ENCODE results near the gene ZBED3. TPM values are rescaled to one million over a fixed set of nuclear protein-coding genes. Genes with fewer than 3 reads are reported as not detected.
A peak's percentile ranks its signal among the peaks of the same experiment; 100 is the strongest.
"Not testable (repeated sequence)": the region's sequence is repeated elsewhere in the genome, so short reads cannot be mapped to it uniquely, and the experiment has no call there.

The ZBED3 gene
- total RNA-seq, 1 donor from 2014 or later: 5.1 TPM

DNA sequence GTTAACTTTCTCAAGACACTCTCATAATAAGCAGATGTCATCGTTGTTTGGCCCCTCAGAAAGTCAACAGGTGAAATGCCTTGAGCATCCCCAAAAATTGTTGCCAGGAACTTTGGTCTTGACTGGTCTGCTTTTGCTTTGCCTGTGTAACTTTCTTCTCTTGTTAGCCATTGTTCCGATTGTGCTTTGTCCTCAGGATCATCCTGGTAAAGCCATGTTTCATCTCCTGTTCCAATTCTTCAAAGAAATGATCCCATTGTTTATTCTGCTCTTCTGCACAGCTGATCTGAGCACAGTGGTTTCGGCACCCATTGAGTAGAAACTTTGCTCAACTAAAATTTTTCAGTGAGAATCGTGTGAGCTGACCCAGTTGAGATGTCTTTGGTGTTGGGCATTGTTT lies 8.1 kb upstream of the ZBED3 start:
- TF ChIP-seq, protein P1, sequence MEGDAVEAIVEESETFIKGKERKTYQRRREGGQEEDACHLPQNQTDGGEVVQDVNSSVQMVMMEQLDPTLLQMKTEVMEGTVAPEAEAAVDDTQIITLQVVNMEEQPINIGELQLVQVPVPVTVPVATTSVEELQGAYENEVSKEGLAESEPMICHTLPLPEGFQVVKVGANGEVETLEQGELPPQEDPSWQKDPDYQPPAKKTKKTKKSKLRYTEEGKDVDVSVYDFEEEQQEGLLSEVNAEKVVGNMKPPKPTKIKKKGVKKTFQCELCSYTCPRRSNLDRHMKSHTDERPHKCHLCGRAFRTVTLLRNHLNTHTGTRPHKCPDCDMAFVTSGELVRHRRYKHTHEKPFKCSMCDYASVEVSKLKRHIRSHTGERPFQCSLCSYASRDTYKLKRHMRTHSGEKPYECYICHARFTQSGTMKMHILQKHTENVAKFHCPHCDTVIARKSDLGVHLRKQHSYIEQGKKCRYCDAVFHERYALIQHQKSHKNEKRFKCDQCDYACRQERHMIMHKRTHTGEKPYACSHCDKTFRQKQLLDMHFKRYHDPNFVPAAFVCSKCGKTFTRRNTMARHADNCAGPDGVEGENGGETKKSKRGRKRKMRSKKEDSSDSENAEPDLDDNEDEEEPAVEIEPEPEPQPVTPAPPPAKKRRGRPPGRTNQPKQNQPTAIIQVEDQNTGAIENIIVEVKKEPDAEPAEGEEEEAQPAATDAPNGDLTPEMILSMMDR (conservative IDR thresholded peaks at IDR 0.05; ENCODE audit: low read depth, low read length): no peak
- no peak overlapping the region for H3K4me3 ChIP-seq (ENCODE audit: low read depth, low read length)
- DNase-seq (ENCODE audit: low read depth): no peak

DNA sequence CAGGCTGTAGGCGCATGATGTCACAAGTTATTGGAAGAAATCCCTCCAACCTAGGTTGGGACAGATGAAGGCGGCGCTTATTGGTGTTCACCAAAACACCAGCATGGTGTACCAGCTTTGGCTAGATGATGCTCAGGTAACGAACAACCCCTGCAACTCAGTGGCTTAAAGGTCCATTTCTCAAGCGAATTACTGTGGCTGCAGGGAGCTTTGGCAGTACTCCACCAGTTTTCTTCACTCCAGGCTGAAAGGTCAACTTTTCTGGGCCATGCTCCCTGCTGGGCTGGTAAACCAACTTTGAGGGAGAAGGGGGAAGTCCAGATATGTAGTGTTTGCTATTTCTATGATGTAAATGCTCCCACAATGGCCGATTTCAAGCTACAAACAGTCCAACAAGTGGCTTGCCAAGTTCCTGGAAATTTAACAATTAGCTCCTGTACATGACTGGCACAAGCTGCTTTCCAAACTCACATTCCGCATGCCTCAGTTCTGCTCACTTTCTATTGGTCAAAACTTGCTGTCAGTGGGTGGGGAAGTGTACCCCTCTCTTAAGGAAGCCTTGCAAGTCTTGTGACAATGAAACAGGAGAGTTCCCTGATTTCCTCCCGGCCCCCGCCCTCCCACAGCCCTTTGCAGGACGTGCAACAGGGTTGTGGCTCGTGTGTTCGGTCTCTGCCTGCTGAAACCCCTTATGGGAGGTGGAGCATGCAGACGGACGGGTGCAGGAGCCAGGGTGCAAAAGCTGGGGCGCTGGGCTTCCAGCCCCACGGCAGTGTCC lies 588 bp upstream of the ZBED3 start:
- no peak for DNase-seq (ENCODE audit: low read depth)
- peak overlapping the region; percentile 90 for H3K4me3 ChIP-seq (ENCODE audit: low read depth, low read length)
- TF ChIP-seq, protein P1 (conservative IDR thresholded peaks at IDR 0.05; ENCODE audit: low read depth, low read length): no peak

DNA sequence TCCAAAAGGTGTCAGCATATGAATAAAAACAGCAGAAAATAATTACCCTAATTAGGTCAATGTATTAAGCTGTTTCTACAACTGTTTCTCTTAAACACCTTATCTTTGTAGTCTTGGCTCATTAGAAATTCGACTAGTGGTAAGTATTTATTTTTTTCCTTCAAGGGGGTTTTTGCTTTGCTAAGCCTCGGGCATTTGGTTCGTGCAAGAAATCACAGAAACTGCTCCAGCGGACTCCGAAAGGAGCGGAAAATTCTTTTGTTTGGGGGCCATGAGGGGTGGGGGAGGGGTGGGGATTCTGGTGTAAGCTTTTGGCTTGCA lies 757 bp downstream of the ZBED3 start:
- H3K4me3 ChIP-seq (ENCODE audit: low read depth, low read length): peak overlapping the region; percentile 90
- TF ChIP-seq, protein P1 (conservative IDR thresholded peaks at IDR 0.05; ENCODE audit: low read depth, low read length): no peak
- no peak for DNase-seq (ENCODE audit: low read depth)

DNA sequence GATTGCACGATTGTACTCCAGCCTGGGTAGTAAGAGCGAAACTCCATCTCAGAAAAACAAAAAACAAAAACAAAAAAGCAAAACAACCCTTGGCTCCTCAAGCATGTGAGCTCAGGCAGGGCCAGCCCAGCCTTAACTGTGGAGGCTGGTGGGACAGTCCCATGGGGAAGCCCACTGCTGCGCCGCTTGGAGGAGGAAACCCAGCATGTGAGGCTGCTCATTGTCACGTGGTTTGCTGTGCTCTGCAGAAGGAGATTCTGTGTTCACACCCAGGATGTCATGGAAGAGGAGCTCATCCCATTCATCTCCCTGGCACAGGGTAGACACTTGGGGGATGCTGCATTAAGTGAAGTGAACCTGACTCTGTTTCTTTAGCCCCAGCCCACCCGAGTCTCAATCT lies 4.0 kb downstream of the ZBED3 start:
- TF ChIP-seq, protein P1 (conservative IDR thresholded peaks at IDR 0.05; ENCODE audit: low read depth, low read length): no peak
- no peak for DNase-seq (ENCODE audit: low read depth)
- no peak overlapping the region for H3K4me3 ChIP-seq (ENCODE audit: low read depth, low read length)

DNA sequence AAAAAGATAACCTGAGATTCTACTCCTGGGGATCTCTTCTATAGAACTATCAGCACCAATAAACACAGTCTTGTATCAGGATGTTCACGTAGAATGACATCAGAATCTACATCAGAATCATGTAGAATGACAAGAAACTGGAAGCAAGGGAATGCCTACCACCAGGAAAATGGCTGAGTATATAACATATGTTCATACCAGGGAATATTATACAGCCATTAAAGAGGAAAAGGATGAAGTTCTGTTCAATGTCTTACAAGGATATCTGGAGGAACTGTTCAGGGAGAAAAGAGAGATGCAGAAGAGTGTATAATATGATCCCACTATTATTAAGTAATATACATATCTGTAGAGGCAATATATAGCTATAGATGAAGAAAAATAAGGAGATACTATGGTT lies 4.8 kb downstream of the ZBED3 start:
- TF ChIP-seq, protein P1 (conservative IDR thresholded peaks at IDR 0.05; ENCODE audit: low read depth, low read length): no peak
- no peak for DNase-seq (ENCODE audit: low read depth)
- no peak overlapping the region for H3K4me3 ChIP-seq (ENCODE audit: low read depth, low read length)

DNA sequence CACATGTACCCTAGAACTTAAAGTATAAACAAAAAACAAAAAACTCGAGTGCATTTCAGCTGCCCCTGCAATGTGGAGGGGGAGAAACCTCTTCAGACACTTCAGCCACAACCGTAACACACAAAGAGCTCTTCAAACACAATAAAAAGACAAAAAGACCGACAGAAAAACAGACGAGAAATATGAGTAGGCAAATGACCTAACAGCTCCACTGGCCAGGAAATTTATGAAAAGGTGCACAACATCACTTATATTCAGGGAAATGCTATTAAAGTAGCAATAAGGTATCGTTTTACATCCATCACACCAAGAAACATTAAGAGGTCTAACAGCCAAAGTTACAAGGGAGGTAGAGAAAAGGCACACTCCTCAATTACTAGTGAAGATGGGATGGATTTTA lies 6.2 kb downstream of the ZBED3 start:
- no peak for DNase-seq (ENCODE audit: low read depth)
- H3K4me3 ChIP-seq (ENCODE audit: low read depth, low read length): no peak overlapping the region
- TF ChIP-seq, protein P1 (conservative IDR thresholded peaks at IDR 0.05; ENCODE audit: low read depth, low read length): no peak

- not testable (repeated sequence) for H3K4me3 ChIP-seq (ENCODE audit: low read depth, low read length); DNase-seq (ENCODE audit: low read depth)
These were observed 6.6 kb downstream of the ZBED3 start for GRCh38 chr5:77080479-77080878.

Data from epithelial cell of proximal tubule (primary cell).